Measurements from ENCODE around the gene KIF12. TPM values are rescaled to one million over a fixed set of nuclear protein-coding genes. Genes with fewer than 3 reads are reported as not detected.

KIF12 gene
- total and polyA plus RNA-seq, 2 donors (not counting 1 experiment from before 2014, with no cell fraction given): not detected

GRCh38 chr9:114089206-114089840 lies 9.8 kb downstream of the KIF12 start:
- no peaks in the 10 kb centered on the region for H3K9me3 Mint-ChIP-seq (ENCODE audit: insufficient read depth)
- H3K4me3 ChIP-seq (ENCODE audit: control extremely low read depth in 1 of 5, extremely low read depth in 1 of 5, insufficient read depth in 1 of 5, low read depth in 2 of 5, low read length in 4 of 5): no peak overlapping the region
- intact Hi-C loops (cut with micrococcal nuclease): no loop called here
- DNase-seq (no peak), ATAC-seq (ENCODE audit: low read depth) (no peak)
- H3K27ac ChIP-seq (ENCODE audit: low read length in 2 of 2): no peak overlapping the region
- no peaks in the 10 kb centered on the region for H3K36me3 ChIP-seq (replicated peaks in 1 of 2; ENCODE audit: control extremely low read depth in 1 of 2, control insufficient read depth in 1 of 2, extremely low read depth in 1 of 2, insufficient read depth in 2 of 2, low read length in 1 of 2)
- no peaks in the 10 kb centered on the region for H3K4me1 Mint-ChIP-seq
- H3K4me3 Mint-ChIP-seq: no peak overlapping the region
- ChIA-PET CTCF (no interaction called here), POLR2A (no interaction called here)
- 85% methylated on average over 4 of the region's 4 CpGs for WGBS (ENCODE audit: insufficient coverage)
- H3K4me2 ChIP-seq (replicated peaks; ENCODE audit: low read depth, low read length, poor library complexity, severe bottlenecking): no peak overlapping the region
- no peaks in the 10 kb centered on the region for H3K9me3 ChIP-seq (ENCODE audit: control extremely low read depth in 1 of 3, control insufficient read depth in 2 of 3, insufficient read depth in 1 of 3, low read length in 2 of 3)
- H3K27me3 ChIP-seq (replicated peaks in 1 of 4; ENCODE audit: control extremely low read depth in 1 of 4, control insufficient read depth in 3 of 4, insufficient read depth in 4 of 4, low read length in 3 of 4): no peaks in the 10 kb centered on the region
- H3K27me3 Mint-ChIP-seq: peaks cover 11% of the 10 kb centered on the region
- TF ChIP-seq EZH2 (IDR thresholded peaks at IDR 0.05; ENCODE audit: borderline replicate concordance, insufficient read depth, low read depth, low read length, poor library complexity, severe bottlenecking) (no peak), CTCF (IDR thresholded peaks at IDR 0.05) (no peak)
- no peak overlapping the region for H3K27ac Mint-ChIP-seq
- no peak overlapping the region for H2AFZ ChIP-seq (ENCODE audit: insufficient read depth, low read depth, low read length, poor library complexity, severe bottlenecking)
- H3K79me2 ChIP-seq (ENCODE audit: control insufficient read depth, insufficient read depth, low read length): no peaks in the 10 kb centered on the region
- H4K20me1 ChIP-seq (ENCODE audit: control insufficient read depth, insufficient read depth, low read length, poor library complexity, severe bottlenecking): no peaks in the 10 kb centered on the region
- no peaks in the 10 kb centered on the region for H3K4me1 ChIP-seq (ENCODE audit: control insufficient read depth in 2 of 2, insufficient read depth in 2 of 2, low read length in 2 of 2)
- no peak overlapping the region for H3K9ac ChIP-seq (ENCODE audit: low read length)

GRCh38 chr9:114088571-114089170 lies 10.4 kb downstream of the KIF12 start:
- no peaks in the 10 kb centered on the region for H4K20me1 ChIP-seq (ENCODE audit: control insufficient read depth, insufficient read depth, low read length, poor library complexity, severe bottlenecking)
- H3K4me3 ChIP-seq (ENCODE audit: control extremely low read depth in 1 of 5, extremely low read depth in 1 of 5, insufficient read depth in 1 of 5, low read depth in 2 of 5, low read length in 4 of 5): no peak overlapping the region
- H3K9ac ChIP-seq (ENCODE audit: low read length): no peak overlapping the region
- Mint-ChIP-seq H3K27me3 (peaks cover 15% of the 10 kb centered on the region), H3K4me1 (no peaks in the 10 kb centered on the region), H3K9me3 (ENCODE audit: insufficient read depth) (no peaks in the 10 kb centered on the region), H3K27ac (no peak overlapping the region), H3K4me3 (no peak overlapping the region)
- no peaks in the 10 kb centered on the region for H3K27me3 ChIP-seq (replicated peaks in 1 of 4; ENCODE audit: control extremely low read depth in 1 of 4, control insufficient read depth in 3 of 4, insufficient read depth in 4 of 4, low read length in 3 of 4)
- intact Hi-C loops (cut with micrococcal nuclease): no loop called here
- ATAC-seq (ENCODE audit: low read depth): no peak
- H3K36me3 ChIP-seq (replicated peaks in 1 of 2; ENCODE audit: control extremely low read depth in 1 of 2, control insufficient read depth in 1 of 2, extremely low read depth in 1 of 2, insufficient read depth in 2 of 2, low read length in 1 of 2): no peaks in the 10 kb centered on the region
- 91% methylated on average over 7 of the region's 7 CpGs for WGBS (ENCODE audit: insufficient coverage)
- H3K27ac ChIP-seq (ENCODE audit: low read length in 2 of 2): no peak overlapping the region
- no peaks in the 10 kb centered on the region for H3K4me1 ChIP-seq (ENCODE audit: control insufficient read depth in 2 of 2, insufficient read depth in 2 of 2, low read length in 2 of 2)
- no peaks in the 10 kb centered on the region for H3K9me3 ChIP-seq (ENCODE audit: control extremely low read depth in 1 of 3, control insufficient read depth in 2 of 3, insufficient read depth in 1 of 3, low read length in 2 of 3)
- no peak overlapping the region for H3K4me2 ChIP-seq (replicated peaks; ENCODE audit: low read depth, low read length, poor library complexity, severe bottlenecking)
- TF ChIP-seq EZH2 (IDR thresholded peaks at IDR 0.05; ENCODE audit: borderline replicate concordance, insufficient read depth, low read depth, low read length, poor library complexity, severe bottlenecking) (no peak), CTCF (IDR thresholded peaks at IDR 0.05) (no peak)
- CTCF ChIA-PET: interaction anchor here (1.0 kb wide), 1 partner anchor 19 kb away, joined by 3 read pairs; no protein-coding TSS in a partner anchor
- no peaks in the 10 kb centered on the region for H3K79me2 ChIP-seq (ENCODE audit: control insufficient read depth, insufficient read depth, low read length)
- no peak for DNase-seq
- POLR2A ChIA-PET: no interaction called here
- H2AFZ ChIP-seq (ENCODE audit: insufficient read depth, low read depth, low read length, poor library complexity, severe bottlenecking): no peak overlapping the region
